SK-N-MC (cell line): ENCODE measurements around the gene HECTD4.

ENCODE experiments used
- DNase-seq: peaks from one replicate; pipeline ENCODE4 v3.0.0-alpha.2; 2011; ENCODE audit warnings: low read depth, low spot score
- H3K27ac ChIP-seq: fragments of 200-600 bp; sonication (generic); 2 replicates; pipeline ENCODE4 v1.5.1; 2016; ENCODE audit warnings: mixed run types
- H3K36me3 ChIP-seq: fragments of 200-600 bp; sonication (generic); 2 replicates; pipeline ENCODE4 v1.6.1; 2017; ENCODE audit warnings: antibody characterized with exemption, low read length, mixed read lengths; ENCODE audit not compliant: insufficient read depth
- H3K4me3 ChIP-seq: fragments of 200-600 bp; sonication (generic); 2 replicates; pipeline ENCODE4 v1.5.1; 2016
- H3K9ac ChIP-seq: fragments of 200-600 bp; sonication (generic); 2 replicates; pipeline ENCODE4 v1.8.0; 2017; ENCODE audit warnings: mixed run types, mixed read lengths; ENCODE audit not compliant: insufficient read length
- H3K9me3 ChIP-seq: fragments of 200-600 bp; sonication (generic); 2 replicates; pipeline ENCODE4 v1.6.1; 2017; ENCODE audit warnings: low read depth, mild to moderate bottlenecking, antibody characterized with exemption, low read length, moderate library complexity, mixed read lengths
- EZH2 ChIP-seq: fragments of 200-600 bp; sonication (generic); IDR thresholded peaks from one replicate; pipeline ENCODE4 v1.6.1; 2017; ENCODE audit warnings: antibody characterized with exemption
- FOXP2 ChIP-seq: optimal IDR thresholded peaks from 2 replicates; pipeline ENCODE3; 2011; ENCODE audit warnings: mild to moderate bottlenecking, moderate library complexity; ENCODE audit not compliant: insufficient read depth; ENCODE audit errors: extremely low read length, control extremely low read depth
- POLR2AphosphoS5 ChIP-seq: IDR thresholded peaks from 2 replicates; pipeline ENCODE4 v1.6.1; 2012; ENCODE audit warnings: mild to moderate bottlenecking, low read depth, low read length, borderline replicate concordance

HECTD4 gene

DNA sequence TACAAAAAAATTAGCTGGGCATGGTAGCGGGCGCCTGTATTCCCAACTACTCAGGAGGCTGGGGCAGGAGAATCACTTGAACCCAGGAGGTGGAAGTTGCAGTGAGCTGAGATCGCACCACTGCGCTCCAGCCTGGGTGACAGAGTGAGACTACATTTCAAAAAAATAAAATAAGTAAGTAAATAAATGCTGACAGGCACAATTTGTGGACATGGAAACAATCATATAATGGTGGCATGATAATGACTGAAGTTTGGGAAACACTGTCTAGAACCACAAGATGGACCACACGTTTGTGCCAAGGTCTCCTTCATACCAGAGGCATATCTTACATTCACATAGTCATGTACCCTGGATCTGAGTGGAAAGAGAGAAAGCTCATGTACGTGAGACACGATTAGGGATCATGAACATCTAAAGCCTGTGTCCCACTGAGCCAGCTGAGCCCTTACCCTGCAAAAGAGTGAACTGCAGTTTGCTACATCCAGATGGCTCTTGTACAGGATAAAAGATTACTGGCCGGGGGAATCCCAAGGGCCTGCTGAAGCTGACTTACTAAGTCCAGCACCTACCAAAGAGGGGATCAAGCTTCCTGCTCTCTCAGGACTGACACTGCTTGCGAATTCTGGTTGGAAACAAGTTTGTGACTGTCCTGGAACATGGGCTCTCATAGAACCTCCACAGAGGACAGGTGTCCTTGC lies 194.0 kb downstream of the HECTD4 start:
- Histone ChIP-seq H3K9me3 (no peaks in the 10 kb centered on the region), H3K4me3 (no peak overlapping the region), H3K9ac (no peak overlapping the region), H3K36me3 (peaks cover 69% of the 10 kb centered on the region), H3K27ac (no peak overlapping the region)
- no peak for TF ChIP-seq EZH2
- no peak for TF ChIP-seq POLR2AphosphoS5
- TF ChIP-seq FOXP2 = no peak
- no peak for DNase-seq

DNA sequence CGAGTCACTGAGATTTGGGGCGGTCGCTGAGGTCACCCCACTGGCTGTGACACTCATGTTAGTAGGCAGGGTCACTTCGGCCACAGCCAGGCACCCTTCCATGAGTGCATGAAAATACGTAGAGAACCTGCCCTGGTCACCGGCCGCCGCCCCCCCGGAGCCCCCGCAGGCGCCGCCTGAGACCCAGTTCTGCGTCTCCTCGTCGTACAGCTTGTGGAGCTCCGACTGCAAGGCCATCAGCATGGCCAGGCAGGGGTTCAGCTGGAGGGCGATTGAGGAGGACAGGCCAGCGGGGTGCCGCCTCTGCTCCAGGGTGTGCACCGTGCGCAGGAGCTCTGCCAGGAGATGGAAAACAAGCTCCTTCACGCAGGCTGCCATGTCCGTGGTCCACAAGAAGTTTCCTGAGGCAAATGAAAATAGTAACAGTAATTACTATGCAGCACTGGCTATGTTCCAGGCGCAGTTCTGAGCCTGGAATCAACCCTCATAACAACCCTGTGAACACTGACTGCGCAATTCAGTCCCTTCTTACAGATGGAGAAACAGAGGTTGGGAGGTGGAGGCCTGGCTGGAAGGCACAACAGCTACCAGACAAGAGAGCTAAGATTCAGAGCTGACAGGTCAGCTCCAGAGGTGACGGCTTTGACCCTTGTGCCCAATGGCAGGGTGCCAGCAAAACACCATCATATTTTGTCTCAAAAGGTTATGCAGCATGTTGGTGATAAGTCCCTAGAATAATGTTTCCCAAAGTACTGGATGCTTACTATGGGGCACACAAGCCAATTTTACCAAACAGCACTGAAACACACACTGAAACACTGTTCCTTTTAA lies 196.9 kb downstream of the HECTD4 start:
- H3K9me3 ChIP-seq = no peaks in the 10 kb centered on the region
- H3K9ac ChIP-seq = no peak overlapping the region
- H3K27ac ChIP-seq = no peak overlapping the region
- TF ChIP-seq FOXP2 = no peak
- no peak for TF ChIP-seq EZH2
- TF ChIP-seq POLR2AphosphoS5 = no peak
- H3K36me3 ChIP-seq = peaks cover 56% of the 10 kb centered on the region; the same call in 1 of the 2 replicates
- DNase-seq = no peak
- H3K4me3 ChIP-seq = no peak overlapping the region

DNA sequence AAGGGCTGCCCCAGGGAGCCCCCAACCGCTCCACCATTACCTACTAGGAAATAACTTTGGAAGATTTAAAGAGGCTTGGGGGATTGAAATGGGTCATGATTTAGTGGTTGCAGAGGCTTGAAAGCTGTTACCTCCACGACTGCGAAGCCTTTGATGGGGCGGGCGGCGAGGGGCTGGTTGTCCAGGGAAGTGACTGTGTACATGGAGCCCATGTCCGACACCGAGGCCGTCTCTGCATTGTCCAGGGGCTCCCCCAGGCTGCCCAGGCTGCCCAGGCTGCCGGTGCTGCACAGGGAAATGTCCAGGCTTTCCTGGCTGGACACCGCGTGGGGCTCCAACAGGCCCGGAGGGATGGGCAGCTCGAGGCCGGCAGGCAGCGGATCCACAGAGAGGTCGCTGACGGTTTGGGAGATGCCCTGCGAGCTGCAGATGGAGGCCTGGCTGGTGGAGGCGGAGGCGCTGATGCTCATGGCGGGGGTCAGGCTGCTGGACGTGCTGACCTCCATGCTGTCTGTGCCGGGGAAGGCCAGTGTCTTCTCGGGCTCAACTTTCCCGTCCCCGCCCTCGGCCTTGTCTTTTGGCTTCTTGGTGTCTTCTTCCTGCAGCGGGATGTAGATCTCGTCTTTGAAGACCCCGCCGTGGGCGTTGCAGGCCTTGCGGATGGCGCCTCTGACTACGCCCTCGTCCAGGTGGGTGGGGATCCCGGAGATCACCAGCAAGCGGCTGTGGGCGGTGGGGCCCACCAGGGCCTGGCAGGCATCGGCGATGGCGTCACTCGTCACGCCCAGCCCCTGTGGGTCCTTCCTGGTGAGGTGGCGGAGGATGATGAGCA lies 198.0 kb downstream of the HECTD4 start:
- DNase-seq = no peak
- Histone ChIP-seq H3K27ac (no peak overlapping the region), H3K4me3 (no peak overlapping the region), H3K36me3 (peaks cover 61% of the 10 kb centered on the region; the same call in 1 of the 2 replicates), H3K9me3 (no peaks in the 10 kb centered on the region), H3K9ac (no peak overlapping the region)
- TF ChIP-seq FOXP2 = no peak
- TF ChIP-seq POLR2AphosphoS5 = no peak
- TF ChIP-seq EZH2 = no peak

- H3K36me3 ChIP-seq = peaks cover 65% of the 10 kb centered on the region; the same call in 1 of the 2 replicates
- H3K9ac ChIP-seq = no peak overlapping the region
- no peak overlapping the region for H3K27ac ChIP-seq
- TF ChIP-seq EZH2 = no peak
- H3K4me3 ChIP-seq = no peak overlapping the region
- no peak for DNase-seq
- no peaks in the 10 kb centered on the region for H3K9me3 ChIP-seq
These were observed 198.8 kb downstream of the HECTD4 start for GRCh38 chr12:112183141-112184021.

GRCh38 chr12:112182499-112182898 lies 199.7 kb downstream of the HECTD4 start:
- Histone ChIP-seq H3K9ac (no peak overlapping the region), H3K4me3 (no peak overlapping the region), H3K27ac (no peak overlapping the region), H3K36me3 (peaks cover 73% of the 10 kb centered on the region), H3K9me3 (no peaks in the 10 kb centered on the region)
- no peak for DNase-seq
- TF ChIP-seq POLR2AphosphoS5 (no peak), FOXP2 (no peak), EZH2 (no peak)

- no peak for TF ChIP-seq POLR2AphosphoS5
- no peak for TF ChIP-seq FOXP2
- no peak for TF ChIP-seq EZH2
- H3K27ac ChIP-seq = no peak overlapping the region
- no peak overlapping the region for H3K9ac ChIP-seq
- no peak for DNase-seq
- H3K4me3 ChIP-seq = no peak overlapping the region
- H3K36me3 ChIP-seq = peaks cover 81% of the 10 kb centered on the region
- no peaks in the 10 kb centered on the region for H3K9me3 ChIP-seq
These were observed 201.8 kb downstream of the HECTD4 start for GRCh38 chr12:112180422-112180821.

GRCh38 chr12:112179916-112180315 lies 202.3 kb downstream of the HECTD4 start:
- Histone ChIP-seq H3K4me3 (no peak overlapping the region), H3K36me3 (peaks cover 81% of the 10 kb centered on the region), H3K27ac (no peak overlapping the region), H3K9ac (no peak overlapping the region), H3K9me3 (no peaks in the 10 kb centered on the region)
- TF ChIP-seq EZH2 (no peak), FOXP2 (no peak), POLR2AphosphoS5 (no peak)
- DNase-seq = no peak
